Testis (tissue), 3 donors: ENCODE results near the gene PRXL2C. TPM values are rescaled to one million over a fixed set of nuclear protein-coding genes. Genes with fewer than 3 reads are reported as not detected.

Experiments used
- DNase-seq: peaks from one replicate; pipeline ENCODE4 v3.0.0-alpha.2; 2019
- H3K27ac ChIP-seq, 2 donors: fragments of 200-600 bp; sonication (generic); one replicate each; pipeline ENCODE4 v1.5.1; 2019
- H3K27me3 ChIP-seq: fragments of 200-600 bp; sonication (generic); one replicate; pipeline ENCODE4 v1.5.1; 2019
- H3K36me3 ChIP-seq: fragments of 200-600 bp; sonication (generic); one replicate; pipeline ENCODE4 v1.5.1; 2017; ENCODE audit warnings: low read depth; ENCODE audit errors: missing control alignments
- H3K4me1 ChIP-seq: fragments of 200-600 bp; sonication (generic); one replicate; pipeline ENCODE4 v1.5.1; 2019
- H3K4me3 ChIP-seq, 2 donors: fragments of 200-600 bp; sonication (generic); one replicate each; pipeline ENCODE4 v1.5.1; 2017 to 2019
- H3K9me3 ChIP-seq: fragments of 200-600 bp; sonication (generic); one replicate; pipeline ENCODE4 v1.5.1; 2017
- CTCF ChIP-seq, 3 experiments: fragments of 450-650 bp in 2 of 3; fragments of 200-600 bp in 1 of 3; sonication (generic) in 1 of 3; IDR thresholded peaks; one replicate each; pipeline ENCODE4 v1.5.1; 2016 to 2019; ENCODE audit warnings: antibody characterized with exemption in 3 of 3, mild to moderate bottlenecking in 2 of 3, moderate library complexity in 1 of 3
- POLR2A ChIP-seq: fragments of 450-650 bp; IDR thresholded peaks from one replicate; pipeline ENCODE4 v1.6.1; 2017; ENCODE audit warnings: antibody characterized with exemption, mild to moderate bottlenecking, moderate library complexity
- WGBS, 2 donors: methylation state at CpG; one replicate each; pipeline ENCODE4 v1.1.5; 2018; 5-methylcytosine and 5-hydroxymethylcytosine counted together
- intact Hi-C: fragments of 100-400 bp; cut with DNase I; formaldehyde crosslinking; loops from one replicate; pipeline ENCODE4 v1.15.1; 2023; ENCODE audit warnings: low total_unique reads
- polyA plus RNA-seq: library from polyadenylated mRNA; stranded (reverse); fragments of 350-450 nt; fragmentation: Illumina TruSeq; extraction: RNeasy Lipid Tissue Mini Kit (QIAGEN cat#74804); gene quantifications from one replicate; pipeline ENCODE4 v1.2.3, GENCODE V29; 2014; ENCODE audit warnings: low read depth, low replicate concordance; ENCODE audit not compliant: insufficient read depth
- total RNA-seq, 2 donors: library from RNA; depleted of rRNA; stranded (reverse); fragments of >200 nt; gene quantifications; one replicate each; pipeline ENCODE4 v1.2.3, GENCODE V29; 2016

Gene PRXL2C
- total and polyA plus RNA-seq, 3 donors from 2014 or later = 12.8 to 17.5 (median 15.8) TPM

GRCh38 chr9:96612105-96612965, 42.8 kb downstream of the PRXL2C start:
- Histone ChIP-seq H3K9me3 (no peaks in the 10 kb centered on the region), H3K27me3 (no peaks in the 10 kb centered on the region), H3K36me3 (no peaks in the 10 kb centered on the region), H3K4me3 (no peak overlapping the region), H3K27ac (peak overlapping the region; percentile 41 to 58), H3K4me1 (peaks cover 10% of the 10 kb centered on the region)
- no peak for TF ChIP-seq POLR2A
- no peak for TF ChIP-seq CTCF (IDR thresholded peaks at IDR 0.05)
- intact Hi-C loops = no loop called here
- DNase-seq = peak; percentile 58
- WGBS, 2 donors = 41 to 67% methylated on average over 12 of the region's 12 CpGs

GRCh38 chr9:96611302-96611701, 43.8 kb downstream of the PRXL2C start:
- WGBS, 2 donors = 79 to 80% methylated on average over 3 of the region's 3 CpGs
- Histone ChIP-seq H3K36me3 (no peaks in the 10 kb centered on the region), H3K27ac (peak overlapping the region in 1 of 2 donors; percentile 58), H3K27me3 (no peaks in the 10 kb centered on the region), H3K4me1 (peaks cover 10% of the 10 kb centered on the region), H3K9me3 (no peaks in the 10 kb centered on the region), H3K4me3 (no peak overlapping the region)
- intact Hi-C loops = no loop called here
- no peak for TF ChIP-seq CTCF (IDR thresholded peaks at IDR 0.05)
- no peak for DNase-seq

GRCh38 chr9:96609732-96610131, 45.4 kb downstream of the PRXL2C start:
- Histone ChIP-seq H3K27me3 (no peaks in the 10 kb centered on the region), H3K36me3 (no peaks in the 10 kb centered on the region), H3K9me3 (no peaks in the 10 kb centered on the region), H3K27ac (no peak overlapping the region), H3K4me1 (peaks cover 10% of the 10 kb centered on the region), H3K4me3 (no peak overlapping the region)
- DNase-seq = no peak
- intact Hi-C loops = no loop called here
- TF ChIP-seq POLR2A (no peak), CTCF (IDR thresholded peaks at IDR 0.05) (no peak)

GRCh38 chr9:96607971-96608370, 47.1 kb downstream of the PRXL2C start:
- TF ChIP-seq CTCF (IDR thresholded peaks at IDR 0.05) = no peak
- TF ChIP-seq POLR2A = no peak

GRCh38 chr9:96605328-96605727, 49.8 kb downstream of the PRXL2C start:
- WGBS, 2 donors = 77 to 86% methylated on average over 3 of the region's 3 CpGs

More at GRCh38 chr9:96607971-96608370, 47.1 kb downstream of the PRXL2C start:
- Histone ChIP-seq H3K27ac (no peak overlapping the region), H3K4me1 (peaks cover 10% of the 10 kb centered on the region), H3K9me3 (no peaks in the 10 kb centered on the region), H3K4me3 (no peak overlapping the region), H3K27me3 (no peaks in the 10 kb centered on the region), H3K36me3 (no peaks in the 10 kb centered on the region)
- no peak for DNase-seq
- intact Hi-C loops = no loop called here
- WGBS, 2 donors = 77 to 86% methylated on average over 3 of the region's 3 CpGs

More at GRCh38 chr9:96605328-96605727, 49.8 kb downstream of the PRXL2C start:
- H3K9me3 ChIP-seq = no peaks in the 10 kb centered on the region
- H3K4me3 ChIP-seq = no peak overlapping the region
- no peak for DNase-seq
- intact Hi-C loops = no loop called here
- no peak overlapping the region for H3K27ac ChIP-seq
- no peaks in the 10 kb centered on the region for H3K4me1 ChIP-seq
- TF ChIP-seq POLR2A (no peak), CTCF (IDR thresholded peaks at IDR 0.05) (no peak)
- no peaks in the 10 kb centered on the region for H3K36me3 ChIP-seq
- no peaks in the 10 kb centered on the region for H3K27me3 ChIP-seq
